ENCODE measurements around the gene NKX6-2. TPM values are rescaled to one million over a fixed set of nuclear protein-coding genes. Genes with fewer than 3 reads are reported as not detected.
"Not testable (repeated sequence)": the region's sequence is repeated elsewhere in the genome, so short reads cannot be mapped to it uniquely, and the experiment has no call there.

Gene NKX6-2
- total RNA-seq, 1 donor from 2014 or later = not detected

DNA sequence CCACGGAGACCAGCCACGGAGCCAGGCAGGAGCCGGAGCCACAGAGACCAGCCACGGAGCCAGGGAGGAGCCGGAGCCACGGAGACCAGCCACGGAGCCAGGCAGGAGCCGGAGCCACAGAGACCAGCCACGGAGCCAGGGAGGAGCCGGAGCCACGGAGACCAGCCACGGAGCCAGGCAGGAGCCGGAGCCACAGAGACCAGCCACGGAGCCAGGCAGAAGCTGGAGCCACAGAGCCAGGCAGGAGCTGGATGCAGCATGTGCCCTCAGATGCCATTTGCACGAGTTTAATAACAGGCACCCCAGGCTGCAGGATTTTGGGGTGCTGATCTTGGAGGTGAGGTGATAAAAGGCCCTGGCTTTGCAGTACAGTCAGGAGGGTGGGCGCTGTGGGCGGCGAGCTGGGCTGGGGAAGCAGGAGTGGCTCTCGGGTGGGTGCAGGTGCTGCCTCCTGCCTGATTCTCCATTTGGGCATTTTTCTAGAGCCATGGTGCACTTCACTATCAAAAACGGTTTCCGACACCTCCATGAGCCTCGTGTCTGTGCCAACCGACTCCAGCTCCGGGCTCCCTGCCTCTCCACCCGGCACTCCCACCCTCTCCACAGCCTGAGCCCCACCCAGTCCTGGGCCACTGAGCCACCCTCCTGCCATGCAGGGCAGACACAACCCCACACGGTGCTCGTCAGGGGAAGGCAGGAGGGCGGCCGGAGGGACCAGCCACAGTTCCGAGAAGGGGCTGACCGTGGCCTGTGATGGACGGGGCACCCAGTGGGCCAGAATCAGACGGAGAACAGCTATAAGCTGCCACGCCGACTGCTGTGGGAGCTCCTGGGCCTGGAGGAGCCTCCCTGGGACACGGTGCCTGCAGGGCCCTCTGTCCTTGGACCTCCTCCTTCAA is 40.8 kb upstream of the NKX6-2 start:
- TF ChIP-seq, protein P1, sequence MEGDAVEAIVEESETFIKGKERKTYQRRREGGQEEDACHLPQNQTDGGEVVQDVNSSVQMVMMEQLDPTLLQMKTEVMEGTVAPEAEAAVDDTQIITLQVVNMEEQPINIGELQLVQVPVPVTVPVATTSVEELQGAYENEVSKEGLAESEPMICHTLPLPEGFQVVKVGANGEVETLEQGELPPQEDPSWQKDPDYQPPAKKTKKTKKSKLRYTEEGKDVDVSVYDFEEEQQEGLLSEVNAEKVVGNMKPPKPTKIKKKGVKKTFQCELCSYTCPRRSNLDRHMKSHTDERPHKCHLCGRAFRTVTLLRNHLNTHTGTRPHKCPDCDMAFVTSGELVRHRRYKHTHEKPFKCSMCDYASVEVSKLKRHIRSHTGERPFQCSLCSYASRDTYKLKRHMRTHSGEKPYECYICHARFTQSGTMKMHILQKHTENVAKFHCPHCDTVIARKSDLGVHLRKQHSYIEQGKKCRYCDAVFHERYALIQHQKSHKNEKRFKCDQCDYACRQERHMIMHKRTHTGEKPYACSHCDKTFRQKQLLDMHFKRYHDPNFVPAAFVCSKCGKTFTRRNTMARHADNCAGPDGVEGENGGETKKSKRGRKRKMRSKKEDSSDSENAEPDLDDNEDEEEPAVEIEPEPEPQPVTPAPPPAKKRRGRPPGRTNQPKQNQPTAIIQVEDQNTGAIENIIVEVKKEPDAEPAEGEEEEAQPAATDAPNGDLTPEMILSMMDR (IDR thresholded peaks at IDR 0.05; ENCODE audit: unreplicated experiment) = no peak
- Mint-ChIP-seq H3K9me3 (peaks cover 5% of the 10 kb centered on the region), H3K27me3 (ENCODE audit: low read depth) (peaks cover 37% of the 10 kb centered on the region), H3K36me3 (peaks cover 3% of the 10 kb centered on the region), H3K4me1 (no peaks in the 10 kb centered on the region), H3K27ac (no peak overlapping the region), H3K4me3 (no peak overlapping the region)
- DNase-seq (ENCODE audit: low spot score in 2 of 2, unreplicated experiment in 2 of 2) = no peak

GRCh38 chr10:132825783-132826523 is 40.0 kb upstream of the NKX6-2 start:
- H3K27me3 Mint-ChIP-seq (ENCODE audit: low read depth) = peaks cover 29% of the 10 kb centered on the region
- H3K36me3 Mint-ChIP-seq; DNase-seq (ENCODE audit: low spot score in 2 of 2, unreplicated experiment in 2 of 2); H3K27ac Mint-ChIP-seq; H3K4me3 Mint-ChIP-seq; H3K4me1 Mint-ChIP-seq; H3K9me3 Mint-ChIP-seq: not testable (repeated sequence)

- Mint-ChIP-seq H3K4me3 (no peak overlapping the region), H3K9me3 (peaks cover 17% of the 10 kb centered on the region), H3K27me3 (ENCODE audit: low read depth) (peaks cover 38% of the 10 kb centered on the region), H3K4me1 (no peaks in the 10 kb centered on the region), H3K27ac (no peak overlapping the region), H3K36me3 (no peaks in the 10 kb centered on the region)
- no peak for DNase-seq (ENCODE audit: low spot score in 2 of 2, unreplicated experiment in 2 of 2)
- TF ChIP-seq, protein P1 (IDR thresholded peaks at IDR 0.05; ENCODE audit: unreplicated experiment) = no peak
Observed at GRCh38 chr10:132820056-132820455, 34.1 kb upstream of the NKX6-2 start.

- DNase-seq (ENCODE audit: low spot score in 2 of 2, unreplicated experiment in 2 of 2) = no peak
- peaks cover 41% of the 10 kb centered on the region for H3K27me3 Mint-ChIP-seq (ENCODE audit: low read depth)
- no peaks in the 10 kb centered on the region for H3K36me3 Mint-ChIP-seq
- H3K4me1 Mint-ChIP-seq = no peaks in the 10 kb centered on the region
- TF ChIP-seq, protein P1 (IDR thresholded peaks at IDR 0.05; ENCODE audit: unreplicated experiment) = no peak
- no peak overlapping the region for H3K27ac Mint-ChIP-seq
- peaks cover 17% of the 10 kb centered on the region for H3K9me3 Mint-ChIP-seq
- H3K4me3 Mint-ChIP-seq = no peak overlapping the region
Observed at GRCh38 chr10:132817701-132818211, 31.8 kb upstream of the NKX6-2 start.

DNA sequence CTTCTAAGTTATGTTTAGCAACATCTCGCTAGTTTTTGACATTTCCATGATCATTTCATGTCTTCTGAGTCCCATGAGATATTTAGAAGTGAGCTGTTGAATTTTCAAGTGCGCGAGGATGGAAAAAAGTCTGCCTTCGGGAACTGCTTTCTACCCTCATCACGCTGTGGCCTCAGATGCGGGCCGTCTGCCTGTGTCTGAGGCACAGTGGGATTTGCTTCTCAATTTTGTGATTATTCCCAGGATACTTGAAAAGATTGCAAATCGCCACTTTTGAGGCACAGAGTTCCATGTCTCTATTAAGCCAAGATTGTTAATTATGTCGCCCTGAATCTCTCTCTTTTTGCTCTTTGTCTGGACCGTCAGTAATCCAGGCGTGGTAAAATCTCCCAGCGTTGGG is 30.8 kb upstream of the NKX6-2 start:
- no peak overlapping the region for H3K27ac Mint-ChIP-seq
- no peaks in the 10 kb centered on the region for H3K36me3 Mint-ChIP-seq
- H3K9me3 Mint-ChIP-seq = peaks cover 17% of the 10 kb centered on the region
- TF ChIP-seq, protein P1 (IDR thresholded peaks at IDR 0.05; ENCODE audit: unreplicated experiment) = no peak
- H3K4me1 Mint-ChIP-seq = no peaks in the 10 kb centered on the region
- H3K27me3 Mint-ChIP-seq (ENCODE audit: low read depth) = peaks cover 41% of the 10 kb centered on the region
- H3K4me3 Mint-ChIP-seq = no peak overlapping the region
- no peak for DNase-seq (ENCODE audit: low spot score in 2 of 2, unreplicated experiment in 2 of 2)
